AG09309 (cell line): ENCODE data around the gene ATG2A.

Experiments used
- DNase-seq: peaks from one replicate; pipeline ENCODE4 v3.0.0-alpha.2; 2010; ENCODE audit warnings: low read depth
- H3K4me3 ChIP-seq: 2 replicates; pipeline ENCODE4 v1.5.1; 2011; ENCODE audit warnings: mild to moderate bottlenecking, low read depth, low read length, moderate library complexity; ENCODE audit not compliant: control insufficient read depth
- CTCF ChIP-seq: IDR thresholded peaks from 2 replicates; pipeline ENCODE4 v1.5.1; 2011; ENCODE audit warnings: mild to moderate bottlenecking, low read depth, low read length, inconsistent platforms; ENCODE audit not compliant: insufficient read depth, control insufficient read depth; ENCODE audit errors: missing control alignments

The ATG2A gene

DNA sequence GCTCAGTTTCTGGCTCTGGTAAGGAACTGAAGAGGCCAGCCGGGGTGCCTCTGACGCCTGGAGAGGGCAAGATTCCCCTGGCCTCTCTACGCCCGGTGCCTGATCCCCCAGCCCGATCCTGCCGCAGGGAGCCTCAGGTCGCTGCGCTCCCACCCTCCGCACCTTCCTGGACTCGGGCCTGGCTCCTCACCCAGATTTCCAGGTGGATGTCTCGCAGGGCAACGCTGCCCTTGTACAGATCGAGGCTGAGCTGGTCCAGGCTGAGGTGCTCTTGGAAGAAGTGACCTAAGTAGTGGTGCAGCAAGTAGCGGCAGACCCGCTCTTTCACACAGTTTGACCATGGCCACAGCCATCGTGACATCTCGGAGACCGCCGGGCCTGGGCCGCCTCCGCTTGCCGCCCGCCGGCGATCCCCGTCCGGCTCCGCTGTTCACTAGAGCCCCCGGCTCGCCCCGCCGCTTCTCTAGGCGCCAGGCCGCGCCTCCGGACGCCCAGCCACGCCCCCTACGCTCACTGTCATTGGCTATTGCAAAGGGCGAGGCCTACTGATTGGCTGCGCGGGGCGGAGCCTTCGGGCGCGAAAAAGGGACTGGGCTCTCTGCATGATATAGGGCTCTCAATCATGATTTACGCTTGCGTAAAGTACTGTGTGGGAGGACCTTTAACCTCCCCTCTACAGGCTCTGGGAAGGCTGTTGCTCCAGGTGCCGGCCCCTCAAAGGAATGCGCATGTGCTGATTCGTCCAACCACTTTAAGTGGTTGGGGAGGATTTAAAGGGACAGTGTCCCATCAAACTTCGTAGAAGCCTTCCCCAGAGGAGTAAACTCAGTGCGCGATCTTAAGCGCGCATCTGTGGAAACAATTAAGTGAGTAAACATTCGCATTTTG lies at the start of gene ATG2A:
ATG2A (minus strand) TSS at position 435 of the 888 bp plus-strand sequence; CDS start at position 361, 74 bp downstream.
- peak within 1 kb of the TSS; percentile 84 for H3K4me3 ChIP-seq
- DNase-seq: peak; percentile 99
- TF ChIP-seq CTCF: no peak

GRCh38 chr11:64963072-64963631 lies 46.1 kb upstream of the ATG2A start:
- no peak for DNase-seq
- no peak for TF ChIP-seq CTCF
- no peak overlapping the region for H3K4me3 ChIP-seq

- DNase-seq: no peak
- no peak overlapping the region for H3K4me3 ChIP-seq
- TF ChIP-seq CTCF: no peak
Measured at GRCh38 chr11:64960719-64961118, 43.7 kb upstream of the ATG2A start.

GRCh38 chr11:64959498-64959897 lies 42.5 kb upstream of the ATG2A start:
- H3K4me3 ChIP-seq: no peak overlapping the region
- no peak for TF ChIP-seq CTCF
- no peak for DNase-seq

GRCh38 chr11:64954201-64954600 lies 37.2 kb upstream of the ATG2A start:
- H3K4me3 ChIP-seq: no peak overlapping the region
- TF ChIP-seq CTCF: no peak
- DNase-seq: no peak

DNA sequence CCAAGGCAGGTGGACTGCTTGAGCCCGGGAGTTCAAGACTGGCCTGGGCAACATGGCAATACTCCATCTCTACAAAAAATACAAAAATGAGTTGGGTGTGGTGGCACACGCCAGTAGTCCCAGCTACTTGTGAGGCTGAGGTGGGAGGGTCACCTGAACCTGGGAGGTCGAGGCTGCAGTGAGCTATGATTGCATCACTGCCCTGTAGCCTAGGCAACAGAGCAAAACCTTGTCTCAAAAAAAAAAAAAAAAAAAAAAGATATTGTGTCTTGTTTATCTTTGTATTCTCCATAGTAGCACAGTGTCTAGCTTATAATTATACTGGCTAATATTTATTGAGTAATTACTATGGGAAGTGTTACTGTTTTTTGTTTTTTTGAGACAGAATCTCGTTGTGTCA lies 34.5 kb upstream of the ATG2A start:
- no peak for TF ChIP-seq CTCF
- no peak for DNase-seq
- H3K4me3 ChIP-seq: no peak overlapping the region
